SK-MEL-5 (cell line): Measurements from ENCODE around the gene CANT1. TPM values are rescaled to one million over a fixed set of nuclear protein-coding genes. Genes with fewer than 3 reads are reported as not detected.
"Not testable (repeated sequence)": the region's sequence is repeated elsewhere in the genome, so short reads cannot be mapped to it uniquely, and the experiment has no call there.

Experiments used
- DNase-seq: peaks from one replicate; pipeline ENCODE4 v3.0.0-alpha.2; 2016; ENCODE audit warnings: low read depth, low spot score
- in situ Hi-C: cut with HindIII; loops from 2 replicates; pipeline ENCODE4 v1.10.0; 2016; ENCODE audit warnings: low sequenced_read_pairs, high pct_unique_total_duplicates, low pct_unique_long_range_greater_than_20kb
- total RNA-seq: library from RNA; depleted of rRNA; stranded (reverse); fragments of >200 nt; shearing (Covaris generic); gene quantifications from 2 replicates; pipeline ENCODE4 v1.2.3, GENCODE V29; 2014

The CANT1 gene
- total RNA-seq, 1 experiment from 2014 or later, result 107 TPM

DNA sequence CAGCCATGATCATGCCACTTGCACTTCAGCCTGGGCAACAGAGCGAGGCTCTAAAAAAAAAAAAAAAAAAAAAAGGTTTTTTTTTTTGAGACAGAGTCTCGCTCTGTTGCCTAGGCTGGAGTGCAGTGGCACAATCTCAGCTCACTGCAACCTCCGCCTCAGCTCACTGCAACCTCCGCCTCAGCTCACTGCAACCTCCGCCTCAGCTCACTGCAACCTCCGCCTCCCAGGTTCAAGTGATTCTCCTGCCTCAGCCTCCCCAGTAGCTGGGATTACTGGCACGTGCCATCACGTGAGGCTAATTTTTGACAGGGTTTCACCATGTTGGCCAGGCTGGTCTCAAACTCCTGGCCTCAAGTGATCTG lies 46.6 kb downstream of the CANT1 start:
- DNase-seq, result not testable (repeated sequence)
- in situ Hi-C loops, result loop anchor here (25.0 kb wide), 1 partner anchor 126 kb away; the partner anchor contains the start of gene USP36

DNA sequence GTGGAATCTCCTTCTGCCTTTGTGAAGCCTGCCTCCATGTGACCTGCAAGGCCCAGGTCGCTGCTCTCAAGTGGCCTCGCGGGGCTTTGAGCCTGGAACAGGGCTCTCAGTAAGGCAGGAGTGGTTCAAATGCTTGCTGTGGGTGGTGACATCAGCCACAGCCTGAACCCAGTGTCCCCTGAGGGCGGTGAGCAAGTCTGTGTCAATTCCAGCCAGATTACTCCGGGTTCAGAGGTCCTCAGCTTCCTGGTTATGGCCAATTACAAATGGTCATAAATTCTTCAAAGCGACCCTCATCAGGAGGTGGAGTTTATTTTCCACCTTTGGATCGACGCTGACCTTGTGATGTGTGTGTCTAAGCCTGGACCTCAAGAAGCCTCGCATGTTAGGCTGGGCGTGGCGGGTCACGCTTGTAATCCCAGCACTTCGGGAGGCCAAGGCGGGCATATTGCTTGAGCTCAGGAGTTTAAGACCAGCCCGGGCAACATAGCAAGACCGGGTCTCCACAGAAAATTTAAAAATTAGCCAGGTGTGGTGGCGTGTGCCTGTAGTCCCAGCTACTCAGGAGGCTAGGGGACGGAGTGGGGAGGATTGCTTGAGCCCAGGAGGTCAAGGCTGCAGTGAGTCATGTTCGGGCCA lies 47.1 kb downstream of the CANT1 start:
- DNase-seq, result no peak
- in situ Hi-C loops, result loop anchor here (25.0 kb wide), 1 partner anchor 125 kb away; the partner anchor contains the start of gene USP36

DNA sequence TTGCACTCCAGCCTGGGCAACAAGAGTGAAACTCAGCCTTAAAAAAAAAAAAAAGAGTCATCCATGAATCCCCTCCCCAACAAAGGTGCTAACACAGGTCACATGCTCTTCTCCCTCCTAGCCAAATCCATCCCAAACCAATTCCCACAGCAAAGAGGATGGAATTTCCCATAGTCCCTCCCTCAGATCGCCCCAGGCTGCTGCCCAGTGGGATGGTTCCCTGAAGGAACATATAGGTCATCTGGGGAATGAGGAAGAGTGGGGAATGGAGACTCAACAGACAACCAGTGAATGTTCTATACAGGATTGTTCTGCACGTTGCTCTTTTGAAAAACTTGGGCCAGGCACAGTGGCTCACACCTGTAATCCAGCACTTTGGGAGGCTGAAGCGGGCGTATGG lies 48.0 kb downstream of the CANT1 start:
- in situ Hi-C loops, result loop anchor here (25.0 kb wide), 1 partner anchor 124 kb away; the partner anchor contains the start of gene USP36

DNA sequence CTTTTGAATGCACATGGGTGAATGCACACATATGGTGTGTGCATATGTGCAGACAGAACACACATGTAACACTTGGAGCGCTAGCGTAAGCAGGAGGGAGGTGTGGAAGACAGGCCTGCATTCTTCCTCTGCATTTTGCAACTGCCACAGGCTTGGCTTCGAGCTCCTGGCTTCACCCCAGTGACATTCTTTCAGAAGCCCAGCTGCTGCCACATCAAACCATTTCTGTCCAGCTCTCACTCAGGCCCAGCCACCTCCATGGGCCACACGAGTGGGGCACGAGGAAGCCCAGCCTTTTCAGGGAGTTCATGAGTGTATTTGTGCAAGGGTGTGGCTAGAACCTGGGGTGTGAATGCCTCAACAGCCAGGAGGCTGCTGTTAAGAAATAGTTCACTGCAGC lies 48.6 kb downstream of the CANT1 start:
- in situ Hi-C loops, result loop anchor here (25.0 kb wide), 1 partner anchor 124 kb away; the partner anchor contains the start of gene USP36
- DNase-seq, result no peak

More for the DNA sequence above, 48.0 kb downstream of the CANT1 start:
- DNase-seq, result no peak

DNA sequence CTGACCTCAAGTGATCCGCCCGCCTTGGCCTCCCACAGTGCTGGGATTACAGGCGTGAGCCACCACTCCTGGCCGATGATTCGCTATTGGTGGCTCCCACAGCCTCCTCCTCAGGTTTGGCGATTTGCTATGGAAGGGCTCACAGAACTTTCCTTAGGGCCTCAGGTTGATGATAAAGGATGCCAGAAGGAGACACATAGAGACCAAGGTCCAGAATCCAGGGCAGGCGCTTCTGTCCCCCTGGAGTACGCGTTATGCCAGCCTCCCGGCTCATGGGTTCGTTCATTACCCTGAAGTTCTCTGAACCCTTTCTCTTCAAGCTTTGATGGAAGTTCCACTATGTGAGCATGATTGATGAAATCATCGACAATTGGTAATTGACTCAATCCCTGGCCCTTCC lies 49.8 kb downstream of the CANT1 start:
- in situ Hi-C loops, result loop anchor here (25.0 kb wide), 1 partner anchor 123 kb away; the partner anchor contains the start of gene USP36
- peak; percentile 47 for DNase-seq

DNA sequence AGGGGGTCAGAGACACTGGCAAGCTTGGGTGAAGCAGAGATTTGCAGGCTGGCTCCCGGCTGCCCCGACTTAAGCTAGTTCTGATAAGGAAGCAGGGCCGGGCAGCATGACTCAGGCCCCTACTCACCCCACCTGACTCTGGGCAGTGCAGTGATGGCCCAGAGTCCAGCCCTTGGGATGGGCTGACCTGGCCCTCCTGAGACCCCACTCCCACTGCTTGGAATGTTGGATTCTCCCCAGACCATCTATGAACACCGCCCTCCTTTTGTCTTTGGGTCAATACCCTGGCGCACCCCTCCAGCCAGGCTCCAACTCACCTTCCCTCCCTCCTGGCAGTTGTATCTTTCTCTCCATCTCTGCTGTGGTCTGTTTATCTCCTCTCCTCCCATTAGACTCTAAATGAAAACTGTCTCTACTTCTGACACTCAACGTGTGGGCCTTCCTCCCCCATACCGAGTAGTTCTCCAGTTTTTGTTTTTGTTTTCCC lies 50.9 kb downstream of the CANT1 start:
- in situ Hi-C loops, result loop anchor here (25.0 kb wide), 1 partner anchor 121 kb away; the partner anchor contains the start of gene USP36
- DNase-seq, result no peak

DNA sequence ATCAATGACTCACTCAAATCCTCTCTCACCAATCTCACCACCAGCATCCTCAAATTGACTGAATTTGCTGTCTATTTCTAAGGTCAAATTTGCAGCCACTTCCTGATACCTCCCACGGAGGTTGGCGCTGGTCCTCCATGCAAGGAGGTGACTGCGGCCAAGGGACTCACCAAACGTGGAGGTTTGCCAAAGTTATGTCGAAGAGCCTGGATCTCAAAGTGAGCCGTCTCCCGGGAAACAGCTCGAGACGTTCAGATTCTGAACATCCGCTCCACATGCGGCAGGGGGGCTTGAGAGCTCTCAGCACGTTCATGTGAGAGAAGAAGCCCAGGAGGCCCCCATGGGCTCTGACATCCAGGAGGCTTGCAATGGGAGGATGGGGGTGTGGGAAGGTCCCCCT lies 52.4 kb downstream of the CANT1 start:
- DNase-seq, result no peak
- in situ Hi-C loops, result loop anchor here (25.0 kb wide), 1 partner anchor 120 kb away; the partner anchor contains the start of gene USP36

DNA sequence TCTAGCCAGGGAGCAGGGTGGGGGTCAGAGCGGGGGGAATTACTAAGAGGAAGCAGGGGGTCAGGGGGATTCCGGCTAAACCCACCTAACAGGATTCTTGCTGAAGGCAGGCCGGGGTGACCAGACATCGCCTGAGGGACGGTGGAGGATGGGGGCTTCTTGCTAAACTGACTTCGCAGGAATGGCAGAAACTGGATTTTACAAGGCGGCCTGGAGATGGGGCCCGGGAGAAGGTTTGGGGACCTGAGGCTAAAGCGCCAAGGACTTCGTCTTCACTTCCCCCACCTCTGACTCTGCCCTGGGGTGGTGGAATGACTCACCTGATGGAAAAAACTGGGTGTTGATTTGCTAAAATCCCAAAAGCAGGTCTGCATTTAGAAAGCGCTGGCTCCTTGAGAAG lies 53.3 kb downstream of the CANT1 start:
- no peak for DNase-seq
- in situ Hi-C loops, result loop anchor here (25.0 kb wide), 1 partner anchor 119 kb away; the partner anchor contains the start of gene USP36

DNA sequence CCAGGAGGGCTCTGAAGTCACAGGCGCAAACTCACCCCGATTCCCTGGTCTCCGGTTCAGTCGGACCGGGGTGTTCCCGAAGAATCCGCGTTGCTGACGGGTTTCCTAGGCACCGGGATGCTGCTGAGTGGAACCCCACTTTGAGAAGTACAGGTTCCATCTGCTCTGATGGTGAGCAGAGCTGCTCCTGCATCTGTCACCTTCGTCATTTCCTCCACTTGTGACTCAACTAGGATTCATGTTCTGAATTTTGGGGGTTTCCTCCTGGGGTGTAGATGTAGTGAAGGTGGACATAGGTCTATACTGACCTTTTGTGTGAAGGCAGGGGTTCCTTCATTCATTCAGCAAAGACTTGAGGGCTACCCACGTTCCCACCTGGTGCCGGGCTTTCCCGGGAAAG lies 54.9 kb downstream of the CANT1 start:
- DNase-seq, result no peak
- in situ Hi-C loops, result loop anchor here (25.0 kb wide), 1 partner anchor 117 kb away; the partner anchor contains the start of gene USP36

DNA sequence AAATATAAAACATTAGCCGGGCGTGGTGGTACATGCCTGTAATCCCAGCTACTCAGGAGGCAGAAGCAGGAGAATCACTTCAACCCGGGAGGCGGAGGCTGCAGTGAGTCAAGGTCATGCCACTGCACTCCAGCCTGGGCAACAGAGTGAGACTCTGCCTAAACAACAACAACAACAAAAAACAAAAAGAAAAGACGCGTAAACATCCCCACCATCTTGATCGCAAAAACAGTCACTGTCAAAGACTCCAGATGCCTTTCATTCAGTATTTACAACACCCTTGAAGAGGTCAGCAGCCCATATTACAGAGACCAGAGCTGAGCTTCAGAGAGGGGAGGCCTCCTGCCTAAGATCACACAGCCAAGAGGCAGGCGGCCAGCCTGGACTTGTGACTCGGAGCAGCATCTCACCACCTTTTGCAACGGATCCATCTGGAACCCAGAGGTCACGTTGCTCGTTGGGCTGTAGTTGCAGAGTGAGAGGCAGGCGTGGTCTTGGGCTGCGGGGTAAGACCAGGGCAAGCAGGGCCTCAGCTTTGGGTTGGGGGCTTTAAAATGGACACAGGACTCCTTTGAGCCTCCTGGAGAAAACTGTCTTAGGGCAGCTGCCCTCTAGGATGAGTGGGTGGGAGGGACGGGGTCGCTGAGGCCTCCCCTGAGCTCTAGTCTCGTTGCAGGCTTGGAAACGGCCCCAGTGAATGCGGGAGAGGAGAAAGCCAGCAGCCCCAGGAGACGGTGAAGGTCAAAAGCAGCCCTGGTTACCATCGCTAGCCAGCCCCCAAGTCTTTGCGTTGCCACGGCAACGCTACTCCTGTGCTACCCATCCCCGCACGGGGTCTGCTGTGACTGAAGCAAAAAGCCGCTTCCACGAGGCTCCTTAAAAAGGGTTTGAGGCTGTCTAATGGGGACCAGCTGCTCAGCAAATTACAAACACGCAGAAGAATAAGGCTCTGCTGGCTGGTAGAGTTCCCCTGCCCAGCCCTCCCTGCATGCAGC lies 55.9 kb downstream of the CANT1 start:
- DNase-seq, result no peak
- in situ Hi-C loops, result loop anchor here (25.0 kb wide), 1 partner anchor 116 kb away; the partner anchor contains the start of gene USP36

DNA sequence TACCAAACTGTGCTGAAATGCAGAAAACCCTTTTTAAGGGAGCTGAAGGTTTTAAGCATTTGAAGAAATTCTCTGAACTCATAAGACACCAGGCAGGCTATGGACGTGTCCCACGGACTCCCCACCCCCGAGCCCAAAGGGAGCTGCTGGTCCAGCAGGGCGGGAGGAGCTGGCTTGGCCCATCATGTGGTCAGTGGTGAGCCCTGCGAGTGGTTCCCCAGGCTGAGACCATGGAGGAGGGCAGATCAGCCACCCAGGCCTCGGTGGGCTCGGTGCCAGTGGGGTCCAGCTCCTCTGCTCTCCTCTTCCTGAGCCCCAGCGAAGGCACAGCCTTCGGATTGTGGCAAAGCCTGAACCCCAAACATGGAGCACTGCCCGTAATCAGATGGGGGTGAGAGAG lies 56.9 kb downstream of the CANT1 start:
- in situ Hi-C loops, result loop anchor here (25.0 kb wide), 1 partner anchor 115 kb away; the partner anchor contains the start of gene USP36
- no peak for DNase-seq

DNA sequence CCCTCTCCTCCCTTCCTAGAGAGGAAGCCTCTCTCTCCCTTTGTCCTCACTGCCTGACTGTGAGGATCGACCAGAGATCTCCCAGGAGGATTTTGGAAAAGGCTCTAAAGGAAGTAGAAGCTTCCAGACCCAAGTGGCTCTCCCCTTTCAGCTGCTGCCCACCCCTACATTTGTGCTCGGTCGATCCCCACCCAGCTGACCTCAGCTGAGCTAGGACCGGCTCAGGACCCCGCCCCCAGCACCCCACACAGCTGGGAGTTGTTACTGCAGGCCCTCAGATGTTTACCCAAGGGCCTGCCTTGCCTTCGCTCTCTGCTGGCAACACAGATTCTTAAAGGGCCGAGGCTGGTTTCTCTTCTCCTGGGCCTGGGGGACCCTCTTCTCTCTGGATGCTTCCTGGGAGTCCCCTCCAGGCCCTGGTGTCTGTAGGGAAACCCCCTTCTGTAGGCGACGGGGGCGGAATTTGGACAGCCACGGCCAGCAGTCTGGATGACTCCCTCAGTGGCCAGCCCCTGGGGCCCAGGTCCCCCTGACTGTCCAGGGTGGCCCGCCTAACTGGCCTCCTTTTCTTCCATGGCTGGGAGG lies 57.5 kb downstream of the CANT1 start:
- in situ Hi-C loops, result loop anchor here (25.0 kb wide), 1 partner anchor 115 kb away; the partner anchor contains the start of gene USP36

DNA sequence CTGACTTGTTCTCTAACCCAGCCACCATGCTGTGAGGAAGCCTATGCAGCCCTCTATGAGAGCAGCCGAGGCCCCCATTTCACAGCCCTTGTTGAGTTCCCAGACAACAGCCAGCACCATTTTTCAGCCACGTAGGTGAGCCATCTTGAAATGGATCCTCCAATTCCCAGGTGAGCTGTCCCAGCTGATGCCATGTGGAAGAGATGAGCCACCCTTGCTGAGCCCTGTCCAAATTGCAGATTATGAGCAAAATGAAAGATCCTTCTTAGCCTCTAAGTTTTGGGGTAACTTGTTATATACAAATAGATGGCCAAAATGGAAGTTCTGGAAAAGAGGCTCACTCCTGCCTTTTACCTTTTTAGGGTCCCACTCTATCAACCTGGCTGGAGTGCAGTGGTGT lies 58.7 kb downstream of the CANT1 start:
- in situ Hi-C loops, result loop anchor here (25.0 kb wide), 1 partner anchor 114 kb away; the partner anchor contains the start of gene USP36
- DNase-seq, result no peak

More for the DNA sequence above, 57.5 kb downstream of the CANT1 start:
- no peak for DNase-seq

DNA sequence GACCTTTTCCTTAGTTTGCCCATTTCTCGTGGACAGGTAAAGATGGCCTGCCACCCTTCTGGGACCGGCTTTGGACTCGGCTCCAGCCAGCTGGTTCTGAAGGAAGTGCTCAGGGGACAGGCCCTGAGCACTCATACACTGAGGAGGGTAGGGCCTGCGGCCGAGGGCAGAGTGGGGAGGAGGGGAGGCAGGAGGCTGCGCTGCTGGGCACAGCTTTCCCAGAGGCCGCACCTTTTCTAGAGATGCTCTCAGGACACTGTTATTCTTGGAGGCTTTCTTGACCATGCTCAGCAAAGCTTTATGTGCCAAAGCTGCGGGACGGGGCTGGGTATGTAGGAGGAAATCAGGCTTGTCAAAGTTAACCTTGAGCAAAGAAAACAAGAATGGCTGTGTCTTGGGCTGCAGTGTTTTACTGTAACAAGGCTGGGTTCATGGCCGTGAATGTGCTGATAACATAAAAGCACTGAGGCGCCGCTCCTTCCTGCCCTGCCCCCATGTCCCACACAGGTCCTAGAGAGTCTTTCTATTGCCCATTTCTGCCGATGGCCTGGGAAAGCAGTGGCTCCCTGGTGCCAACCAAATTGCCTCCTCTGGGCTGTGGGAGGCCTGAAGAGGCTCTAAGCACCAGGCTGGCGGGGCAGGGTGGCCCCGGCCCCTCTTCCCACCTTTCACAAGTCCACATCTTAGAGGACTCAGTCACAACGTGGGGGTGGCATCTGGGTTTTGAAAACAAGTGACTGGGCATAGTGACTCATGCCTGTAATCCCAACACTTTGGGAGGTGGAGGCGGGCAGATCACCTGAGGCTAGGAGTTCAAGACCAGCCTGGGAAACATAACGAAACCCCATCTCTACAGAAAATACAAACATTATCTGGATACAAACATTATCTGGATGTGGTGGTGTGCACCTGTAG lies 62.1 kb downstream of the CANT1 start:
- in situ Hi-C loops, result no loop called here
- DNase-seq, result no peak

DNA sequence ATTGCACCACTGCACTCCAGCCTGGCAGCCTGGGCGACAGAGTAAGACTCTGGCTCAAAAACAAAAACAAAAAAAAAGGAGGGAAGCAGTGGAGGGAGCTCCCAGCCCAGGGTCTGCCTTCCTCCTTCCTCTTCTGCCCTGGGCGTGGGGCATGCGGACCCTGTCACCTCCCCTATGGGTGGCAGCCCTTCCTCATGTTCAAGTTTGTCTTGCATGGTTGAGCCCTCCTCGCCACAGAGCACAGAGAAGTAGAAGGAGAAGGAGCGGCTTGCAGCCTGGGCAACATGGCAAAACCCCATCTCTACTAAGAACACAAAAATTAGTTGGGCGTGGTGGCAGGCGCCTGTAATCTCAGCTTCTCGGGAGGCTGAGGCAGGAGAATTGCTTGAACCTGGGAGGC lies 62.9 kb downstream of the CANT1 start:
- in situ Hi-C loops, result no loop called here
- DNase-seq, result no peak

DNA sequence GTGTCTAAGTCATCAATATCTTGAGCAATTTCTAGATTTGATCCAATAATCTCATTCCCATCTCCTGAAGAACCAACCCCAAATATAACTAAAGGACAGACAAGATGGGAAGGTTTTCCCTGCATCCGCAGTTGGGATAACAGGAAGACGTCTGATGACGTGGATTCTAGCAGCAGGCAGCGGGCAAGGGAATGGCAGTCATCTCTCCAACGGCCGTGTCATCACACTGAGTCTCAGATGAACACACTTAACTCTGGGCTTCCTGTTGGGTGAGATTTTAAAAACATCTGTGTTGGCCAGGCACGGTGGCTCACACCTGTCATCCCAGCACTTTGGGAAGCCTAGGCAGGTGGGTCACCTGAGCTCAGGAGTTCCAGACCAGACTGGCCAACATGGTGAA lies 63.4 kb downstream of the CANT1 start:
- no peak for DNase-seq
- in situ Hi-C loops, result no loop called here
